ENCODE measurements around the gene NLGN2.
"Not testable (repeated sequence)": the region's sequence is repeated elsewhere in the genome, so short reads cannot be mapped to it uniquely, and the experiment has no call there.

Gene NLGN2

GRCh38 chr17:7367918-7368598 is 39.6 kb upstream of the NLGN2 start:
- no peak overlapping the region for H3K27ac ChIP-seq (ENCODE audit: low read depth, low read length)
- no peak overlapping the region for H3K18ac ChIP-seq (ENCODE audit: low read length)
- no peak overlapping the region for H3K56ac ChIP-seq (ENCODE audit: low read length)
- H3K4ac ChIP-seq (ENCODE audit: low read depth, low read length): no peak overlapping the region
- H2AK5ac ChIP-seq (ENCODE audit: low read length): no peak overlapping the region
- no peaks in the 10 kb centered on the region for H3K27me3 ChIP-seq (ENCODE audit: insufficient read depth, low read length, poor library complexity)
- no peaks in the 10 kb centered on the region for H3K4me1 ChIP-seq (ENCODE audit: control insufficient read depth, low read depth, low read length)
- no CpG with 5 or more reads among the region's 13 CpGs for WGBS (ENCODE audit: extremely low coverage, insufficient coverage, low lambda C conversion rate)
- H3K4me2 ChIP-seq (ENCODE audit: low read length): no peak overlapping the region
- no peaks in the 10 kb centered on the region for H3K79me2 ChIP-seq (ENCODE audit: control insufficient read depth, insufficient read depth, low read length)
- H3K9ac ChIP-seq (ENCODE audit: low read length): no peak overlapping the region
- no peaks in the 10 kb centered on the region for H3K79me1 ChIP-seq (ENCODE audit: low read length)
- no peaks in the 10 kb centered on the region for H3K36me3 ChIP-seq (ENCODE audit: control insufficient read depth, insufficient read depth, low read length)
- H4K8ac ChIP-seq (ENCODE audit: low read depth, low read length): no peak overlapping the region
- H4K5ac ChIP-seq (ENCODE audit: low read length): no peak overlapping the region
- H3K23ac ChIP-seq (ENCODE audit: low read length): no peak overlapping the region
- H2BK120ac ChIP-seq (ENCODE audit: low read depth, low read length): no peak overlapping the region
- H2BK5ac ChIP-seq (ENCODE audit: low read length): no peak overlapping the region
- H3K4me3 ChIP-seq (ENCODE audit: low read length): no peak overlapping the region
- DNase-seq: no peak
- H2BK15ac ChIP-seq (replicated peaks; ENCODE audit: low read depth): no peak overlapping the region

- H3K4me3 ChIP-seq (ENCODE audit: low read length): not testable (repeated sequence)
Observed at GRCh38 chr17:7368599-7368994, 39.0 kb upstream of the NLGN2 start.

GRCh38 chr17:7369825-7370224 is 37.8 kb upstream of the NLGN2 start:
- no peak overlapping the region for H4K8ac ChIP-seq (ENCODE audit: low read depth, low read length)
- H3K27ac ChIP-seq (ENCODE audit: low read depth, low read length): no peak overlapping the region
- H2BK120ac ChIP-seq (ENCODE audit: low read depth, low read length): no peak overlapping the region
- H3K4me3 ChIP-seq (ENCODE audit: low read length): no peak overlapping the region
- H3K79me1 ChIP-seq (ENCODE audit: low read length): no peaks in the 10 kb centered on the region
- H4K5ac ChIP-seq (ENCODE audit: low read length): no peak overlapping the region
- no peak overlapping the region for H3K4me2 ChIP-seq (ENCODE audit: low read length)
- DNase-seq: no peak
- no peak overlapping the region for H3K18ac ChIP-seq (ENCODE audit: low read length)
- H3K4ac ChIP-seq (ENCODE audit: low read depth, low read length): no peak overlapping the region
- no peaks in the 10 kb centered on the region for H3K27me3 ChIP-seq (ENCODE audit: insufficient read depth, low read length, poor library complexity)
- H3K4me1 ChIP-seq (ENCODE audit: control insufficient read depth, low read depth, low read length): no peaks in the 10 kb centered on the region
- no CpG with 5 or more reads among the region's 5 CpGs for WGBS (ENCODE audit: extremely low coverage, insufficient coverage, low lambda C conversion rate)
- H2BK5ac ChIP-seq (ENCODE audit: low read length): no peak overlapping the region
- H3K9ac ChIP-seq (ENCODE audit: low read length): no peak overlapping the region
- no peak overlapping the region for H2AK5ac ChIP-seq (ENCODE audit: low read length)
- no peaks in the 10 kb centered on the region for H3K36me3 ChIP-seq (ENCODE audit: control insufficient read depth, insufficient read depth, low read length)
- H3K79me2 ChIP-seq (ENCODE audit: control insufficient read depth, insufficient read depth, low read length): no peaks in the 10 kb centered on the region
- H2BK15ac ChIP-seq (replicated peaks; ENCODE audit: low read depth): no peak overlapping the region
- H3K56ac ChIP-seq (ENCODE audit: low read length): no peak overlapping the region
- no peak overlapping the region for H3K23ac ChIP-seq (ENCODE audit: low read length)

More at GRCh38 chr17:7368599-7368994, 39.0 kb upstream of the NLGN2 start:
- H2BK5ac ChIP-seq (ENCODE audit: low read length); H3K27ac ChIP-seq (ENCODE audit: low read depth, low read length); H3K56ac ChIP-seq (ENCODE audit: low read length); H3K4me2 ChIP-seq (ENCODE audit: low read length); H3K23ac ChIP-seq (ENCODE audit: low read length); H3K36me3 ChIP-seq (ENCODE audit: control insufficient read depth, insufficient read depth, low read length); H2BK15ac ChIP-seq (replicated peaks; ENCODE audit: low read depth); H2AK5ac ChIP-seq (ENCODE audit: low read length); H4K8ac ChIP-seq (ENCODE audit: low read depth, low read length); H2BK120ac ChIP-seq (ENCODE audit: low read depth, low read length); DNase-seq; H3K4ac ChIP-seq (ENCODE audit: low read depth, low read length); H3K4me1 ChIP-seq (ENCODE audit: control insufficient read depth, low read depth, low read length); H3K18ac ChIP-seq (ENCODE audit: low read length); H3K79me2 ChIP-seq (ENCODE audit: control insufficient read depth, insufficient read depth, low read length); H3K27me3 ChIP-seq (ENCODE audit: insufficient read depth, low read length, poor library complexity); H4K5ac ChIP-seq (ENCODE audit: low read length); H3K79me1 ChIP-seq (ENCODE audit: low read length); H3K9ac ChIP-seq (ENCODE audit: low read length): not testable (repeated sequence)
- no CpG with 5 or more reads among the region's 5 CpGs for WGBS (ENCODE audit: extremely low coverage, insufficient coverage, low lambda C conversion rate)

GRCh38 chr17:7370853-7371252 is 36.8 kb upstream of the NLGN2 start:
- Histone ChIP-seq H3K4me1 (ENCODE audit: control insufficient read depth, low read depth, low read length) (no peaks in the 10 kb centered on the region), H3K9ac (ENCODE audit: low read length) (no peak overlapping the region), H2BK15ac (replicated peaks; ENCODE audit: low read depth) (no peak overlapping the region), H2BK120ac (ENCODE audit: low read depth, low read length) (no peak overlapping the region), H3K23ac (ENCODE audit: low read length) (no peak overlapping the region), H3K27me3 (ENCODE audit: insufficient read depth, low read length, poor library complexity) (no peaks in the 10 kb centered on the region), H3K56ac (ENCODE audit: low read length) (no peak overlapping the region), H2AK5ac (ENCODE audit: low read length) (no peak overlapping the region), H3K4me2 (ENCODE audit: low read length) (no peak overlapping the region), H3K18ac (ENCODE audit: low read length) (no peak overlapping the region), H3K4me3 (ENCODE audit: low read length) (no peak overlapping the region), H2BK5ac (ENCODE audit: low read length) (no peak overlapping the region), H3K79me1 (ENCODE audit: low read length) (no peaks in the 10 kb centered on the region), H3K27ac (ENCODE audit: low read depth, low read length) (no peak overlapping the region), H4K5ac (ENCODE audit: low read length) (no peak overlapping the region), H3K36me3 (ENCODE audit: control insufficient read depth, insufficient read depth, low read length) (no peaks in the 10 kb centered on the region), H3K4ac (ENCODE audit: low read depth, low read length) (no peak overlapping the region), H4K8ac (ENCODE audit: low read depth, low read length) (no peak overlapping the region), H3K79me2 (ENCODE audit: control insufficient read depth, insufficient read depth, low read length) (no peaks in the 10 kb centered on the region)
- DNase-seq: no peak
- WGBS (ENCODE audit: extremely low coverage, insufficient coverage, low lambda C conversion rate): no CpG with 5 or more reads among the region's 4 CpGs

GRCh38 chr17:7374353-7374752 is 33.3 kb upstream of the NLGN2 start:
- Histone ChIP-seq H3K36me3 (ENCODE audit: control insufficient read depth, insufficient read depth, low read length) (no peaks in the 10 kb centered on the region), H2BK15ac (replicated peaks; ENCODE audit: low read depth) (no peak overlapping the region), H4K5ac (ENCODE audit: low read length) (no peak overlapping the region), H2AK5ac (ENCODE audit: low read length) (no peak overlapping the region), H3K79me2 (ENCODE audit: control insufficient read depth, insufficient read depth, low read length) (no peaks in the 10 kb centered on the region), H3K4ac (ENCODE audit: low read depth, low read length) (no peak overlapping the region), H2BK120ac (ENCODE audit: low read depth, low read length) (no peak overlapping the region), H3K4me1 (ENCODE audit: control insufficient read depth, low read depth, low read length) (no peaks in the 10 kb centered on the region), H3K27me3 (ENCODE audit: insufficient read depth, low read length, poor library complexity) (no peaks in the 10 kb centered on the region), H3K56ac (ENCODE audit: low read length) (no peak overlapping the region), H3K9ac (ENCODE audit: low read length) (no peak overlapping the region), H3K27ac (ENCODE audit: low read depth, low read length) (no peak overlapping the region), H3K23ac (ENCODE audit: low read length) (no peak overlapping the region), H3K4me2 (ENCODE audit: low read length) (no peak overlapping the region), H3K4me3 (ENCODE audit: low read length) (no peak overlapping the region), H4K8ac (ENCODE audit: low read depth, low read length) (no peak overlapping the region), H3K18ac (ENCODE audit: low read length) (no peak overlapping the region), H2BK5ac (ENCODE audit: low read length) (no peak overlapping the region), H3K79me1 (ENCODE audit: low read length) (no peaks in the 10 kb centered on the region)
- no peak for DNase-seq
- WGBS (ENCODE audit: extremely low coverage, insufficient coverage, low lambda C conversion rate): no CpG with 5 or more reads among the region's 2 CpGs

GRCh38 chr17:7379134-7379533 is 28.5 kb upstream of the NLGN2 start:
- H3K79me2 ChIP-seq (ENCODE audit: control insufficient read depth, insufficient read depth, low read length): no peaks in the 10 kb centered on the region
- H3K4me3 ChIP-seq (ENCODE audit: low read length): no peak overlapping the region
- no peak overlapping the region for H4K5ac ChIP-seq (ENCODE audit: low read length)
- WGBS (ENCODE audit: extremely low coverage, insufficient coverage, low lambda C conversion rate): no CpG with 5 or more reads among the region's 3 CpGs
- no peak overlapping the region for H3K9ac ChIP-seq (ENCODE audit: low read length)
- H2AK5ac ChIP-seq (ENCODE audit: low read length): no peak overlapping the region
- H3K23ac ChIP-seq (ENCODE audit: low read length): no peak overlapping the region
- no peak overlapping the region for H4K8ac ChIP-seq (ENCODE audit: low read depth, low read length)
- H3K56ac ChIP-seq (ENCODE audit: low read length): no peak overlapping the region
- H2BK120ac ChIP-seq (ENCODE audit: low read depth, low read length): no peak overlapping the region
- H3K4ac ChIP-seq (ENCODE audit: low read depth, low read length): no peak overlapping the region
- H3K36me3 ChIP-seq (ENCODE audit: control insufficient read depth, insufficient read depth, low read length): no peaks in the 10 kb centered on the region
- H3K27ac ChIP-seq (ENCODE audit: low read depth, low read length): no peak overlapping the region
- peaks cover 2% of the 10 kb centered on the region for H3K4me1 ChIP-seq (ENCODE audit: control insufficient read depth, low read depth, low read length)
- H2BK15ac ChIP-seq (replicated peaks; ENCODE audit: low read depth): no peak overlapping the region
- DNase-seq: no peak
- H3K18ac ChIP-seq (ENCODE audit: low read length): no peak overlapping the region
- no peaks in the 10 kb centered on the region for H3K79me1 ChIP-seq (ENCODE audit: low read length)
- no peak overlapping the region for H2BK5ac ChIP-seq (ENCODE audit: low read length)
- no peaks in the 10 kb centered on the region for H3K27me3 ChIP-seq (ENCODE audit: insufficient read depth, low read length, poor library complexity)
- H3K4me2 ChIP-seq (ENCODE audit: low read length): no peak overlapping the region
